LNCAP (cell line): ENCODE measurements around the gene PSORS1C1.

Experiments used
- CTCF ChIP-seq: fragments of 450-650 bp; IDR thresholded peaks from 2 replicates; pipeline ENCODE4 v1.5.1; 2017; ENCODE audit warnings: mild to moderate bottlenecking

Gene PSORS1C1

GRCh38 chr6:31091680-31092079, 22.9 kb upstream of the PSORS1C1 start:
- TF ChIP-seq CTCF: no peak

- no peak for TF ChIP-seq CTCF
Measured at GRCh38 chr6:31092238-31092637, 22.4 kb upstream of the PSORS1C1 start.

GRCh38 chr6:31092769-31093505, 21.7 kb upstream of the PSORS1C1 start:
- no peak for TF ChIP-seq CTCF

GRCh38 chr6:31094389-31094881, 20.2 kb upstream of the PSORS1C1 start:
- no peak for TF ChIP-seq CTCF

GRCh38 chr6:31096215-31096614, 18.4 kb upstream of the PSORS1C1 start:
- no peak for TF ChIP-seq CTCF

GRCh38 chr6:31096656-31097055, 17.9 kb upstream of the PSORS1C1 start:
- TF ChIP-seq CTCF: no peak

GRCh38 chr6:31098449-31098938, 16.1 kb upstream of the PSORS1C1 start:
- no peak for TF ChIP-seq CTCF
